ENCODE measurements around the gene ACAA2. TPM values are rescaled to one million over a fixed set of nuclear protein-coding genes. Genes with fewer than 3 reads are reported as not detected.

The ACAA2 gene
- total RNA-seq, 1 experiment from 2014 or later = 50.8 TPM

- POLR2A ChIA-PET = no interaction called here
- Histone ChIP-seq H3K27ac (ENCODE audit: low read length) (no peak overlapping the region), H3K4me1 (ENCODE audit: control insufficient read depth, insufficient read depth, low read length) (no peaks in the 10 kb centered on the region; the same call in 1 of the 2 replicates), H3K27me3 (ENCODE audit: control insufficient read depth, insufficient read depth, low read length) (no peaks in the 10 kb centered on the region), H3K4me3 (ENCODE audit: low read depth in 2 of 2, low read length in 2 of 2) (no peak overlapping the region), H3K36me3 (ENCODE audit: control insufficient read depth, insufficient read depth, low read length) (no peaks in the 10 kb centered on the region), H3K9me3 (ENCODE audit: control insufficient read depth, insufficient read depth, low read depth, low read length) (no peaks in the 10 kb centered on the region)
- CTCF ChIA-PET = no interaction called here
- intact Hi-C loops (cut with micrococcal nuclease; ENCODE audit: unreplicated experiment) (no loop called here), in situ Hi-C loops (cut with HindIII; ENCODE audit: low pct_unique_long_range_greater_than_20kb, low sequenced_read_pairs) (no loop called here)
- DNase-seq (ENCODE audit: low read depth, low spot score) = no peak
- no TSS peak for BruUV-seq (replicated peaks)
- no peak for TF ChIP-seq POLR2AphosphoS5 (IDR thresholded peaks at IDR 0.05; ENCODE audit: low read depth, low read length)
- TF ChIP-seq CTCF (IDR thresholded peaks at IDR 0.05) = peak; percentile 33; the same call in 1 of the 2 replicates
- no peak for ATAC-seq
These were observed 48.3 kb upstream of the ACAA2 start for GRCh38 chr18:49861659-49862058.

GRCh38 chr18:49859725-49860124, 46.4 kb upstream of the ACAA2 start:
- H3K9me3 ChIP-seq (ENCODE audit: control insufficient read depth, insufficient read depth, low read depth, low read length) = no peaks in the 10 kb centered on the region
- in situ Hi-C loops (cut with HindIII; ENCODE audit: low pct_unique_long_range_greater_than_20kb, low sequenced_read_pairs) = no loop called here
- POLR2A ChIA-PET = interaction anchor here (0.5 kb wide), 2 partner anchors 283 to 356 kb away, joined by 4 to 17 read pairs; no protein-coding TSS in a partner anchor
- DNase-seq (ENCODE audit: low read depth, low spot score) (no peak), ATAC-seq (no peak)
- H3K4me3 ChIP-seq (ENCODE audit: low read depth in 2 of 2, low read length in 2 of 2) = no peak overlapping the region
- no peaks in the 10 kb centered on the region; the same call in 1 of the 2 replicates for H3K4me1 ChIP-seq (ENCODE audit: control insufficient read depth, insufficient read depth, low read length)
- no peak overlapping the region for H3K27ac ChIP-seq (ENCODE audit: low read length)
- no peaks in the 10 kb centered on the region for H3K27me3 ChIP-seq (ENCODE audit: control insufficient read depth, insufficient read depth, low read length)
- CTCF ChIA-PET = no interaction called here
- TF ChIP-seq POLR2AphosphoS5 (IDR thresholded peaks at IDR 0.05; ENCODE audit: low read depth, low read length) = no peak
- TF ChIP-seq SIN3A (IDR thresholded peaks at IDR 0.05; ENCODE audit: borderline replicate concordance, insufficient read depth, low read depth, low read length) = no peak
- no peak for TF ChIP-seq TCF7L2 (IDR thresholded peaks at IDR 0.05; ENCODE audit: low read depth, low read length)
- TF ChIP-seq CTCF (IDR thresholded peaks at IDR 0.05) = no peak
- TF ChIP-seq REST (IDR thresholded peaks at IDR 0.05; ENCODE audit: insufficient read depth in 1 of 2, low read depth in 2 of 2, low read length in 1 of 2) = no peak
- no peaks in the 10 kb centered on the region for H3K36me3 ChIP-seq (ENCODE audit: control insufficient read depth, insufficient read depth, low read length)
- no TSS peak for BruUV-seq (replicated peaks)
- intact Hi-C loops (cut with micrococcal nuclease; ENCODE audit: unreplicated experiment) = loop anchor here (2.0 kb wide), 1 partner anchor 301 kb away; no protein-coding TSS in a partner anchor
